SK-N-SH (cell line): ENCODE data around the gene EME2. TPM values are rescaled to one million over a fixed set of nuclear protein-coding genes. Genes with fewer than 3 reads are reported as not detected.

Source experiments
- CTCF ChIA-PET: fragments of 300-600, 350-600 bp; formaldehyde crosslinking; extraction: SDS; loops from one replicate; lab custom pipeline; 2021; lab: Yijun Ruan, JAX
- POLR2A ChIA-PET: fragments of 350-600 bp; sonication (Branson Sonifier 250); formaldehyde crosslinking; extraction: SDS; loops from one replicate; lab custom pipeline; 2020; ENCODE audit warnings: antibody characterized with exemption, inconsistent platforms; lab: Yijun Ruan, JAX
- DNase-seq: peaks from one replicate; pipeline ENCODE4 v3.0.0; 2012
- H2AFZ ChIP-seq: fragments of 200-600 bp; sonication (generic); 2 replicates; pipeline ENCODE4 v1.8.1; 2016; ENCODE audit warnings: antibody characterized with exemption, mild to moderate bottlenecking, low read depth
- H3F3A ChIP-seq: fragments of 200-600 bp; sonication (generic); replicated peaks from 2 replicates; pipeline ENCODE3; 2016; ENCODE audit warnings: antibody characterized with exemption, mild to moderate bottlenecking; ENCODE audit not compliant: insufficient read depth
- H3K27ac ChIP-seq, 2 experiments: fragments of 200-500 bp in 1 of 2; fragments of 200-600 bp in 1 of 2; sonication (Bioruptor generic) in 1 of 2; sonication (generic), shearing (Covaris generic) in 1 of 2; 2 replicates each; pipeline versions ENCODE4 v1.5.1 to v1.6.1; 2014 to 2016; ENCODE audit warnings: low read depth in 2 of 2, inconsistent platforms in 1 of 2, low read length in 1 of 2, mild to moderate bottlenecking in 1 of 2, mixed read lengths in 1 of 2
- H3K27me3 ChIP-seq: fragments of 200-600 bp; sonication (generic), shearing (Covaris generic); 2 replicates; pipeline ENCODE4 v1.6.1; 2016; ENCODE audit warnings: mixed run types; ENCODE audit not compliant: insufficient read depth
- H3K36me3 ChIP-seq, 2 experiments: fragments of 200-500 bp in 1 of 2; fragments of 200-600 bp in 1 of 2; sonication (Bioruptor generic) in 1 of 2; sonication (generic) in 1 of 2; replicated peaks in 1 of 2; 2 replicates each; pipeline versions ENCODE3 to v1.5.1; 2014 to 2016; ENCODE audit warnings: low read length in 1 of 2, mild to moderate bottlenecking in 1 of 2; ENCODE audit not compliant: insufficient read depth in 2 of 2, control insufficient read depth in 1 of 2
- H3K4me1 ChIP-seq, 2 experiments: fragments of 200-500 bp in 1 of 2; fragments of 200-600 bp in 1 of 2; sonication (Bioruptor generic) in 1 of 2; sonication (generic), shearing (Covaris generic) in 1 of 2; 2 replicates each; pipeline versions ENCODE4 v1.5.1 to v1.6.1; 2014 to 2016; ENCODE audit warnings: low read depth in 1 of 2, low read length in 1 of 2, mixed run types in 1 of 2; ENCODE audit not compliant: insufficient read depth in 2 of 2, control insufficient read depth in 1 of 2
- H3K4me2 ChIP-seq: fragments of 200-600 bp; sonication (generic), shearing (Covaris generic); 2 replicates; pipeline ENCODE4 v1.6.1; 2017; ENCODE audit warnings: mixed run types
- H3K4me3 ChIP-seq, 2 experiments: fragments of 200-500 bp in 1 of 2; fragments of 200-600 bp in 1 of 2; sonication (Bioruptor generic) in 1 of 2; sonication (generic), shearing (Covaris generic) in 1 of 2; 2 replicates each; pipeline versions ENCODE4 v1.5.1 to v1.8.1; 2014 to 2016; ENCODE audit warnings: low read depth in 2 of 2, inconsistent platforms in 1 of 2, low read length in 1 of 2, mild to moderate bottlenecking in 1 of 2, mixed read lengths in 1 of 2, moderate library complexity in 1 of 2
- H3K79me2 ChIP-seq: fragments of 200-600 bp; sonication (generic); 2 replicates; pipeline ENCODE4 v1.8.1; 2017; ENCODE audit warnings: mild to moderate bottlenecking; ENCODE audit not compliant: insufficient read depth
- H3K9ac ChIP-seq: fragments of 200-600 bp; sonication (generic); 2 replicates; pipeline ENCODE4 v1.6.1; 2017; ENCODE audit warnings: mixed run types
- H3K9me2 ChIP-seq: fragments of 200-600 bp; sonication (generic); 2 replicates; pipeline ENCODE4 v1.6.1; 2017; ENCODE audit warnings: mixed run types
- H3K9me3 ChIP-seq: fragments of 200-600 bp; sonication (generic); 2 replicates; pipeline ENCODE4 v1.6.1; 2017; ENCODE audit warnings: mixed run types, mild to moderate bottlenecking, moderate library complexity
- H4K20me1 ChIP-seq: fragments of 200-600 bp; sonication (generic); 2 replicates; pipeline ENCODE4 v1.6.1; 2017; ENCODE audit warnings: mild to moderate bottlenecking, mixed run types; ENCODE audit not compliant: insufficient read depth
- CHD2 ChIP-seq: fragments of 150-350 bp; IDR thresholded peaks from 2 replicates; pipeline ENCODE4 v1.6.1; 2018; ENCODE audit warnings: low read length; ENCODE audit not compliant: partially characterized antibody
- CTCF ChIP-seq: fragments of 200-600 bp; sonication (generic); IDR thresholded peaks from 2 replicates; pipeline ENCODE4 v1.6.1; 2017; ENCODE audit warnings: antibody characterized with exemption, mild to moderate bottlenecking, moderate library complexity
- ELF1 ChIP-seq: IDR thresholded peaks from 2 replicates; pipeline ENCODE4 v1.4.0; 2012
- EP300 ChIP-seq, 2 experiments: IDR thresholded peaks; 2 replicates each; pipeline versions ENCODE4 v1.4.0 to v1.6.1; 2012; ENCODE audit warnings: borderline replicate concordance in 1 of 2, low read depth in 1 of 2, low read length in 1 of 2
- EZH2phosphoT487 ChIP-seq: fragments of 200-600 bp; sonication (generic); IDR thresholded peaks from 2 replicates; pipeline ENCODE4 v1.6.1; 2017; ENCODE audit warnings: low read depth, mixed run types, mild to moderate bottlenecking, antibody characterized with exemption, moderate library complexity, borderline replicate concordance
- FOXJ3 ChIP-seq: sonication (generic); formaldehyde crosslinking; IDR thresholded peaks from 2 replicates; pipeline ENCODE4 v1.5.1; 2020; ENCODE audit warnings: mild to moderate bottlenecking, missing genetic modification reagents
- GATA2 ChIP-seq: sonication (generic); formaldehyde crosslinking; IDR thresholded peaks from 2 replicates; pipeline ENCODE4 v1.5.0; 2020; ENCODE audit warnings: mild to moderate bottlenecking, missing genetic modification reagents
- JUND ChIP-seq: IDR thresholded peaks from 2 replicates; pipeline ENCODE4 v1.4.0; 2012
- MAX ChIP-seq: IDR thresholded peaks from 2 replicates; pipeline ENCODE4 v1.4.0; 2012; ENCODE audit warnings: low read depth
- MEF2A ChIP-seq: IDR thresholded peaks from 2 replicates; pipeline ENCODE4 v1.4.0; 2012; ENCODE audit warnings: low read depth, borderline replicate concordance
- NRF1 ChIP-seq: IDR thresholded peaks from 2 replicates; pipeline ENCODE4 v1.6.1; 2012; ENCODE audit warnings: low read depth, mild to moderate bottlenecking, low read length
- PBX3 ChIP-seq: IDR thresholded peaks from 2 replicates; pipeline ENCODE4; 2012
- RCOR1 ChIP-seq: fragments of 150-350 bp; IDR thresholded peaks from 2 replicates; pipeline ENCODE4 v1.6.1; 2017; ENCODE audit warnings: antibody characterized with exemption, low read length
- RFX5 ChIP-seq: IDR thresholded peaks from 2 replicates; pipeline ENCODE4 v1.6.1; 2012; ENCODE audit warnings: mild to moderate bottlenecking, improper control_type of control experiment, low read length
- SIN3A ChIP-seq: IDR thresholded peaks from 2 replicates; pipeline ENCODE4 v1.6.1; 2012; ENCODE audit warnings: low read depth, mild to moderate bottlenecking, low read length, moderate library complexity, borderline replicate concordance
- SMC3 ChIP-seq: IDR thresholded peaks from 2 replicates; pipeline ENCODE4 v1.6.1; 2012; ENCODE audit warnings: low read depth, low read length, improper control_type of control experiment
- YY1 ChIP-seq: IDR thresholded peaks from 2 replicates; pipeline ENCODE4 v1.4.0; 2012; ENCODE audit warnings: low read depth, mild to moderate bottlenecking
- ZBTB33 ChIP-seq: IDR thresholded peaks from 2 replicates; pipeline ENCODE4 v1.4.0; 2012; ENCODE audit warnings: low read depth, borderline replicate concordance
- WGBS: methylation state at CpG from one replicate; pipeline ENCODE4 v1.1.6; 2017; ENCODE audit warnings: low lambda C conversion rate; 5-methylcytosine and 5-hydroxymethylcytosine counted together
- polyA plus RNA-seq, 3 experiments: library from polyadenylated mRNA; depleted of rRNA; stranded (reverse); fragments of >200 nt; gene quantifications; 2 replicates each; pipeline ENCODE4 v1.2.3, GENCODE V29; 2012

Gene EME2
- polyA plus RNA-seq, 1 of the 3 experiments (the other 2 are of a cell fraction) = 10.1 TPM

- no peaks in the 10 kb centered on the region for H3K27me3 ChIP-seq
- CTCF ChIA-PET = interaction anchor here (1.2 kb wide), 1 partner anchor 24 kb away, joined by 4 read pairs; no protein-coding TSS in a partner anchor
- H3F3A ChIP-seq = no peaks in the 10 kb centered on the region
- DNase-seq = no peak
- no peaks in the 10 kb centered on the region for H3K79me2 ChIP-seq
- H3K4me1 ChIP-seq = no peaks in the 10 kb centered on the region
- no peak overlapping the region for H3K27ac ChIP-seq
- H3K9me2 ChIP-seq = no peaks in the 10 kb centered on the region
- H3K9me3 ChIP-seq = no peaks in the 10 kb centered on the region
- TF ChIP-seq MEF2A = no peak
- TF ChIP-seq ZBTB33 = no peak
- no peak for TF ChIP-seq CHD2
- no peak for TF ChIP-seq YY1
- TF ChIP-seq EZH2phosphoT487 = no peak
- no peak for TF ChIP-seq ELF1
- TF ChIP-seq JUND = no peak
- no peak for TF ChIP-seq RFX5
- TF ChIP-seq, all 33 proteins: peak for 0
- Histone ChIP-seq H4K20me1 (no peaks in the 10 kb centered on the region), H3K36me3 (peaks cover 4 to 62% of the 10 kb centered on the region in 2 experiments), H3K4me2 (no peak overlapping the region), H3K9ac (no peak overlapping the region), H2AFZ (no peak overlapping the region), H3K4me3 (no peak overlapping the region)
- POLR2A ChIA-PET = no interaction called here
- 98% methylated on average over 7 of the region's 11 CpGs for WGBS
These were observed 24.7 kb upstream of the EME2 start for GRCh38 chr16:1747934-1748333.

- H3K9me3 ChIP-seq = no peaks in the 10 kb centered on the region
- no peaks in the 10 kb centered on the region for H4K20me1 ChIP-seq
- H3K4me2 ChIP-seq = no peak overlapping the region
- TF ChIP-seq RFX5 (no peak), FOXJ3 (CRISPR knock-in tag) (no peak), EZH2phosphoT487 (no peak), CTCF (no peak), MAX (no peak), NRF1 (no peak), ELF1 (no peak), EP300 (IDR thresholded peaks at IDR 0.05; ENCODE audit: borderline replicate concordance in 1 of 2, low read depth in 1 of 2, low read length in 1 of 2) (no peak), GATA2 (CRISPR knock-in tag) (no peak), RCOR1 (no peak), PBX3 (no peak), SIN3A (no peak), SMC3 (no peak)
- no peak overlapping the region for H2AFZ ChIP-seq
- POLR2A ChIA-PET = no interaction called here
- no peaks in the 10 kb centered on the region for H3K27me3 ChIP-seq
- CTCF ChIA-PET = interaction anchor here (0.7 to 1.4 kb wide), 3 partner anchors 26 to 667 kb away, joined by 3 to 7 read pairs (median 6); partner anchors contain the start of gene MAPK8IP3
- DNase-seq = no peak
- H3K27ac ChIP-seq = no peak overlapping the region
- no peak overlapping the region for H3K4me3 ChIP-seq
- no peaks in the 10 kb centered on the region for H3F3A ChIP-seq
- H3K79me2 ChIP-seq = no peaks in the 10 kb centered on the region
- H3K4me1 ChIP-seq = no peaks in the 10 kb centered on the region
- no peak overlapping the region for H3K9ac ChIP-seq
- H3K9me2 ChIP-seq = no peaks in the 10 kb centered on the region
- H3K36me3 ChIP-seq = peaks cover 4 to 52% of the 10 kb centered on the region in 2 experiments
- 93% methylated on average over 21 of the region's 29 CpGs for WGBS
These were observed 23.2 kb upstream of the EME2 start for GRCh38 chr16:1749152-1750117.
